IMR-90 (cell line): ENCODE data around the gene GNAI1. TPM values are rescaled to one million over a fixed set of nuclear protein-coding genes. Genes with fewer than 3 reads are reported as not detected.

Source experiments
- ATAC-seq: fragments of 200-7000 bp; cut with Tn5 transposase; 2 replicates; pipeline ENCODE4 v1.9.1; 2020; ENCODE audit warnings: low read depth, mild to moderate bottlenecking, moderate library complexity
- BruUV-seq: library from RNA; stranded (reverse); fragments of 400-500 nt; replicated peaks from 2 replicates; lab custom pipeline; 2021; lab: Mats Ljungman, UMichigan
- CTCF ChIA-PET: fragments of 300-600 bp; formaldehyde crosslinking; extraction: SDS; loops from one replicate; lab custom pipeline; 2021; ENCODE audit warnings: antibody characterized with exemption; lab: Yijun Ruan, JAX
- POLR2A ChIA-PET: fragments of 300-600 bp; sonication (Branson Sonifier 250); formaldehyde crosslinking; loops from one replicate; lab custom pipeline; 2022; ENCODE audit warnings: antibody characterized with exemption; ENCODE audit not compliant: unreplicated experiment; lab: Charles Lee
- DNase-seq: peaks from one replicate; pipeline ENCODE4 v3.0.0; 2013
- H2AFZ ChIP-seq: replicated peaks from 2 replicates; pipeline ENCODE3; 2013; ENCODE audit warnings: low read length, mild to moderate bottlenecking; ENCODE audit not compliant: poor library complexity
- H2AK5ac ChIP-seq: 2 replicates; pipeline ENCODE4 v1.6.1; 2013; ENCODE audit warnings: low read depth, low read length, inconsistent platforms
- H2AK9ac ChIP-seq: replicated peaks from 2 replicates; pipeline ENCODE3; 2013; ENCODE audit warnings: mild to moderate bottlenecking, low read depth, low read length, moderate library complexity; ENCODE audit not compliant: poor library complexity
- H2BK120ac ChIP-seq: 2 replicates; pipeline ENCODE4 v1.6.1; 2013; ENCODE audit warnings: low read depth, low read length, inconsistent platforms
- H2BK15ac ChIP-seq: 3 replicates; pipeline ENCODE4 v1.6.1; 2013; ENCODE audit warnings: low read depth, low read length, inconsistent platforms
- H2BK20ac ChIP-seq: 2 replicates; pipeline ENCODE4 v1.6.1; 2013; ENCODE audit warnings: low read depth, mild to moderate bottlenecking, inconsistent platforms, low read length, moderate library complexity
- H2BK5ac ChIP-seq: 2 replicates; pipeline ENCODE4 v1.6.1; 2013; ENCODE audit warnings: mild to moderate bottlenecking, low read depth, low read length, inconsistent platforms; ENCODE audit not compliant: poor library complexity, severe bottlenecking
- H3K14ac ChIP-seq: replicated peaks from 2 replicates; pipeline ENCODE4 v1.6.1; 2013; ENCODE audit warnings: low read depth, low read length, inconsistent platforms
- H3K18ac ChIP-seq: 2 replicates; pipeline ENCODE4 v1.6.1; 2013; ENCODE audit warnings: low read depth, low read length, control low read depth
- H3K23ac ChIP-seq: 2 replicates; pipeline ENCODE4 v1.6.1; 2013; ENCODE audit warnings: low read depth, low read length, inconsistent platforms
- H3K27ac ChIP-seq: 2 replicates; pipeline ENCODE4 v1.5.1; 2013; ENCODE audit warnings: mild to moderate bottlenecking, control low read depth, low read length; ENCODE audit not compliant: insufficient read depth
- H3K27me3 ChIP-seq: 2 replicates; pipeline ENCODE4 v1.6.1; 2013; ENCODE audit warnings: low read length; ENCODE audit not compliant: control insufficient read depth, insufficient read depth
- H3K36me3 ChIP-seq: 2 replicates; pipeline ENCODE4 v1.6.1; 2013; ENCODE audit warnings: low read length, mixed read lengths; ENCODE audit not compliant: control insufficient read depth, insufficient read depth
- H3K4ac ChIP-seq: 2 replicates; pipeline ENCODE4 v1.6.1; 2013; ENCODE audit warnings: low read depth, low read length, inconsistent platforms
- H3K4me1 ChIP-seq: 2 replicates; pipeline ENCODE4 v1.6.1; 2013; ENCODE audit warnings: low read length, mixed read lengths; ENCODE audit not compliant: control insufficient read depth, insufficient read depth
- H3K4me2 ChIP-seq: 2 replicates; pipeline ENCODE4 v1.6.1; 2013; ENCODE audit warnings: low read depth, mild to moderate bottlenecking, control low read depth, low read length, moderate library complexity
- H3K4me3 ChIP-seq: 2 replicates; pipeline ENCODE4 v1.5.1; 2013; ENCODE audit warnings: low read depth, mild to moderate bottlenecking, control low read depth, low read length, moderate library complexity; ENCODE audit not compliant: insufficient read depth
- H3K56ac ChIP-seq: 2 replicates; pipeline ENCODE4 v1.6.1; 2013; ENCODE audit warnings: low read length, inconsistent platforms; ENCODE audit not compliant: insufficient read depth; ENCODE audit errors: extremely low read depth
- H3K79me1 ChIP-seq, 2 experiments: 2 replicates each; pipeline ENCODE4 v1.6.1; 2013; ENCODE audit warnings: low read length in 2 of 2, inconsistent platforms in 1 of 2, low read depth in 1 of 2
- H3K9ac ChIP-seq: 2 replicates; pipeline ENCODE4 v1.6.1; 2013; ENCODE audit warnings: low read depth, low read length, control low read depth
- H3K9me1 ChIP-seq: 2 replicates; pipeline ENCODE4 v1.6.1; 2013; ENCODE audit warnings: low read length, inconsistent platforms; ENCODE audit not compliant: insufficient read depth
- H3K9me3 ChIP-seq: 2 replicates; pipeline ENCODE4 v1.6.1; 2013; ENCODE audit warnings: low read length; ENCODE audit not compliant: control insufficient read depth, insufficient read depth
- H4K20me1 ChIP-seq: 2 replicates; pipeline ENCODE4 v1.6.1; 2013; ENCODE audit warnings: low read length, inconsistent platforms; ENCODE audit not compliant: insufficient read depth
- H4K5ac ChIP-seq: 2 replicates; pipeline ENCODE4 v1.6.1; 2013; ENCODE audit warnings: mild to moderate bottlenecking, low read depth, low read length, control low read depth
- H4K8ac ChIP-seq, 2 experiments: 2 replicates each; pipeline ENCODE4 v1.6.1; 2013; ENCODE audit warnings: low read depth in 2 of 2, low read length in 2 of 2, control low read depth in 1 of 2, inconsistent platforms in 1 of 2
- H4K91ac ChIP-seq: 2 replicates; pipeline ENCODE4 v1.6.1; 2013; ENCODE audit warnings: low read depth, low read length, inconsistent platforms; ENCODE audit not compliant: insufficient read depth
- FOS ChIP-seq: fragments of 150-350 bp; IDR thresholded peaks from 2 replicates; pipeline ENCODE4 v1.6.1; 2016; ENCODE audit warnings: low read depth, low read length
- MAFK ChIP-seq: IDR thresholded peaks from 2 replicates; pipeline ENCODE4 v1.6.1; 2012; ENCODE audit warnings: low read depth, low read length, improper control_type of control experiment
- MXI1 ChIP-seq: IDR thresholded peaks from 2 replicates; pipeline ENCODE4 v1.6.1; 2012; ENCODE audit warnings: low read depth, mild to moderate bottlenecking, low read length, moderate library complexity, borderline replicate concordance
- RAD21 ChIP-seq: IDR thresholded peaks from 2 replicates; pipeline ENCODE4 v1.6.1; 2012; ENCODE audit warnings: low read length, improper control_type of control experiment
- RCOR1 ChIP-seq: IDR thresholded peaks from 2 replicates; pipeline ENCODE4 v1.6.1; 2012; ENCODE audit warnings: mild to moderate bottlenecking, low read length, improper control_type of control experiment; ENCODE audit not compliant: insufficient replicate concordance
- WGBS, 2 experiments: methylation state at CpG; one replicate each; pipeline versions ENCODE4 v1.1.5 to v1.1.7; 2013; ENCODE audit warnings: missing lambda C conversion rate in 2 of 2; ENCODE audit not compliant: insufficient read length in 1 of 2; ENCODE audit errors: extremely low coverage in 2 of 2; 5-methylcytosine and 5-hydroxymethylcytosine counted together
- dilution Hi-C: fragments of 300-500 bp; cut with HindIII; formaldehyde crosslinking; loops from one replicate; pipeline ENCODE4 v1.14.3; 2018; ENCODE audit warnings: low sequenced_read_pairs; ENCODE audit not compliant: unreplicated experiment
- in situ Hi-C: fragments of 300-500 bp; cut with MboI; formaldehyde crosslinking; loops from 3 replicates; pipeline ENCODE4 v1.14.3; 2019; ENCODE audit warnings: low sequenced_read_pairs, inconsistent platforms, mixed read lengths
- intact Hi-C: fragments of 100-400 bp; cut with micrococcal nuclease; formaldehyde crosslinking; loops from 2 replicates; pipeline ENCODE4 v1.10.0; 2022
- polyA plus RNA-seq, 3 experiments: library from polyadenylated mRNA; depleted of rRNA; stranded (reverse); fragments of >200 nt; gene quantifications; 2 replicates each; pipeline ENCODE4 v1.2.3, GENCODE V29; 2012; ENCODE audit warnings: low replicate concordance in 1 of 3
- total RNA-seq: library from RNA; depleted of rRNA; stranded (reverse); fragments of >200 nt; gene quantifications from 2 replicates; pipeline ENCODE4 v1.2.3, GENCODE V29; 2012
- TF ChIP-seq, protein P1 (sequence below): conservative IDR thresholded peaks from 2 replicates; pipeline ENCODE4 v1.5.1; 2012; ENCODE audit warnings: mild to moderate bottlenecking, low read depth, low read length, improper control_type of control experiment

Gene GNAI1
- total and polyA plus RNA-seq, 2 of the 4 experiments (the other 2 are of a cell fraction) = 21.1 to 26.5 TPM

DNA sequence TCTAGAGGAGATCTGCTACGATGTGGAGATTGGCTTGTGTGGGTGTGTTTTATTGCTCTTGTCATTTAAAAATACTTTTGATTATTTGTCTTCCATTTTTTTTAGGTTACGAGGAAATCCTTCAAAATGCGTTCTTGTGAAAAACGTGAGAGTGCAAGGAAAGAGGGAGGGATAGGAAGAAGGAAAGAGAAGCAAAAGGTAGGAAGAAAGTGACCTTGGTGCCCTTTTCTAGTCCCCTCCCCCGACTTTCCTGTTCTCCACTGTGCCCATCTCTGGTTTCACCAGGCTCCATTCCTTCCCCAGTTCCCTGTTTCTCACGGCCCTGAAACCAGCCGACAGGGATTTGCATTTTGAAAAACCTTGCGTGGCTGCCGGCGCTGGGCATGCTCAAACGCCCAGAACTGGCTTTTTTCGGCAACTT, 506 bp upstream of the GNAI1 start (continued):
- no peak for TF ChIP-seq FOS
- no peak for TF ChIP-seq MXI1

DNA sequence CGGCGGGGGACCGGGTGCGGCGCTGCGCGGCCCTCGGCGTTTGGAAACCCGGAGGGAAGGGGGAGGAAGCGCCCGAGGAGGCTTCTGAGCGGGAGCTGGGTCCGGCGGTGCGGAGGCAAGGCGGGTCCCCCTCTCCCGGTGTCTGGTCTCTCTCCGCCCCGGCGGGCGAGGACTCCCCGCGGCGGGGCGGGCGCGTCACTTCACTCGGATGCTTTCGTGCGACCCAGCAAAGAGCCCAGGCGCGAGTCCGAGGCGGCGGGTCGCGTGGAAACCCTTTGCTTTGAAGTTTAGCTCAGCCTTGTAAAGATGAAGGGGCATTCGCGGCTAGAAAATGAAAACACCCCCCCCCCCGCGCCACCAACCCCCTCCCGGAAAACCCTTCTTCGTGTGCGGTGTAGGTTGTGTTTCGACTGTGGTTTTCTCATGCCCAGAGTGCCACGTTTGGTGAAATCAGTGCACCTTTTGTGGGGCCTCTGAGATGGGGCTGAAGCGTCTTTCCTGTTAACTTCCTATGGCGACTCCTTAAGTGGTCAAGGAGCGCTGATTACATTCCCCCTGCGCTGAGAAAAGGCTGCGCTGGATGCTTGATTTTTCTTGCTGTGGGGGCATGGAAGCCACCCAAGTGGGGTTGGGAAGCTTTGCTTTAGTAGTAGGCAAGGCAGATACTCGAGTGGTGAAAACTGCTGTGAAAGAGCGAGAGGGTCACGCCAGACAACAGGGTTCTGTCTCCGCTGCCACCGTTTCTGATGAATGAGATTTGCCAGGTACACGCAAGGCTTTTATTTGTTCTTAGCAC, 876 bp downstream of the GNAI1 start:
- H3K79me1 ChIP-seq = peaks cover 9 to 39% of the 10 kb centered on the region in 2 experiments
- peak overlapping the region; percentile 93 for H2AK9ac ChIP-seq
- no peaks in the 10 kb centered on the region for H3K27me3 ChIP-seq
- peaks cover 8% of the 10 kb centered on the region for H3K4me1 ChIP-seq
- peak overlapping the region; percentile 94 for H3K4me2 ChIP-seq
- peak overlapping the region; percentile 78 for H4K5ac ChIP-seq
- H2BK120ac ChIP-seq = peak overlapping the region; percentile 85
- CTCF ChIA-PET = interaction anchor here (1.3 to 1.4 kb wide), 3 partner anchors 27 to 137 kb away, joined by 3 to 4 read pairs (median 4); no protein-coding TSS in a partner anchor
- H3K56ac ChIP-seq = peak overlapping the region; percentile 82
- peak overlapping the region; percentile 92 for H3K18ac ChIP-seq
- peak overlapping the region; percentile 95 for H2AFZ ChIP-seq
- no peaks in the 10 kb centered on the region for H3K36me3 ChIP-seq
- H3K23ac ChIP-seq = peak overlapping the region; percentile 100
- H2BK20ac ChIP-seq = peak overlapping the region; percentile 84
- H2BK5ac ChIP-seq = peak overlapping the region; percentile 80
- peak; percentile 33 for ATAC-seq
- peak overlapping the region; percentile 82 for H4K91ac ChIP-seq
- peak overlapping the region; percentile 58 to 69 for H4K8ac ChIP-seq
- DNase-seq = peak; percentile 32
- peak overlapping the region; percentile 99 for H3K14ac ChIP-seq
- peaks cover 6% of the 10 kb centered on the region; the same call in 1 of the 2 replicates for H3K9me1 ChIP-seq
- H4K20me1 ChIP-seq = peaks cover 26% of the 10 kb centered on the region; the same call in 1 of the 2 replicates
- 0% methylated on average over 8 of the region's 58 CpGs; no CpG with 5 or more reads in 1 of the 2 experiments for WGBS, 2 experiments
- 0 out of 2 replicates have a peak overlapping the region, but pooled peaks have one; percentile 17 for H2AK5ac ChIP-seq
- H3K4me3 ChIP-seq = peak overlapping the region; percentile 98
- dilution Hi-C loops = no loop called here
- H3K9ac ChIP-seq = peak overlapping the region; percentile 97
- no peaks in the 10 kb centered on the region for H3K9me3 ChIP-seq
- H2BK15ac ChIP-seq = peak overlapping the region; percentile 26; the same call in 2 of the 3 replicates
- TF ChIP-seq MAFK = no peak
- TF ChIP-seq RAD21 = no peak
- TF ChIP-seq RCOR1 = no peak
- TF ChIP-seq, protein P1, sequence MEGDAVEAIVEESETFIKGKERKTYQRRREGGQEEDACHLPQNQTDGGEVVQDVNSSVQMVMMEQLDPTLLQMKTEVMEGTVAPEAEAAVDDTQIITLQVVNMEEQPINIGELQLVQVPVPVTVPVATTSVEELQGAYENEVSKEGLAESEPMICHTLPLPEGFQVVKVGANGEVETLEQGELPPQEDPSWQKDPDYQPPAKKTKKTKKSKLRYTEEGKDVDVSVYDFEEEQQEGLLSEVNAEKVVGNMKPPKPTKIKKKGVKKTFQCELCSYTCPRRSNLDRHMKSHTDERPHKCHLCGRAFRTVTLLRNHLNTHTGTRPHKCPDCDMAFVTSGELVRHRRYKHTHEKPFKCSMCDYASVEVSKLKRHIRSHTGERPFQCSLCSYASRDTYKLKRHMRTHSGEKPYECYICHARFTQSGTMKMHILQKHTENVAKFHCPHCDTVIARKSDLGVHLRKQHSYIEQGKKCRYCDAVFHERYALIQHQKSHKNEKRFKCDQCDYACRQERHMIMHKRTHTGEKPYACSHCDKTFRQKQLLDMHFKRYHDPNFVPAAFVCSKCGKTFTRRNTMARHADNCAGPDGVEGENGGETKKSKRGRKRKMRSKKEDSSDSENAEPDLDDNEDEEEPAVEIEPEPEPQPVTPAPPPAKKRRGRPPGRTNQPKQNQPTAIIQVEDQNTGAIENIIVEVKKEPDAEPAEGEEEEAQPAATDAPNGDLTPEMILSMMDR = no peak
- BruUV-seq = no TSS peak
- POLR2A ChIA-PET = interaction anchor here (0.6 kb wide), 2 partner anchors 98 to 528 kb away, joined by 4 to 9 read pairs; no protein-coding TSS in a partner anchor
- H3K27ac ChIP-seq = peak overlapping the region; percentile 90
- in situ Hi-C loops = loop anchor here (5.0 kb wide), 1 partner anchor 257 kb away; no protein-coding TSS in a partner anchor
- peak overlapping the region; percentile 95 for H3K4ac ChIP-seq
- intact Hi-C loops = loop anchor here (1.0 to 5.0 kb wide), 6 partner anchors 12 to 317 kb away; no protein-coding TSS in a partner anchor
